SK-N-MC (cell line): ENCODE results near the gene CDH4.

ENCODE experiments used
- EZH2 ChIP-seq: fragments of 200-600 bp; sonication (generic); IDR thresholded peaks from one replicate; pipeline ENCODE4 v1.6.1; 2017; ENCODE audit warnings: antibody characterized with exemption
- POLR2AphosphoS5 ChIP-seq: IDR thresholded peaks from 2 replicates; pipeline ENCODE4 v1.6.1; 2012; ENCODE audit warnings: mild to moderate bottlenecking, low read depth, low read length, borderline replicate concordance

GRCh38 chr20:61535536-61535935 lies 283.5 kb downstream of the CDH4 start:
- TF ChIP-seq EZH2 (no peak), POLR2AphosphoS5 (no peak)
